Measurements from ENCODE around the gene JADE1.

Gene JADE1

DNA sequence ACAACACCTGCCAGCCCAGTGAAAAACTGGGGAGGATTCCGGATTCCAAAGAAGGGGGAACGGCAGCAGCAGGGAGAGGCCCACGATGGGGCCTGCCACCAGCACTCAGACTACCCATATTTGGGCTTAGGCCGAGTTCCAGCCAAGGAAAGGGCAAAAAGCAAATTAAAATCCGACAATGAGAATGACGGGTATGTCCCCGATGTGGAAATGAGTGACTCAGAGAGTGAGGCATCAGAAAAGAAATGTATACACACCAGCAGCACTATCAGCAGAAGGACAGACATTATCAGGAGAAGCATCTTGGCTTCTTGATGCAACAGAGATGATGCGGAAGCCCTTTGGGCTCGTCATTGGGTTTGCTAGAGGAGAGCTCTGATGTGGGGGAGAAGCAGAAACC, 62.4 kb downstream of the JADE1 start:
- DNase-seq (ENCODE audit: low read depth in 2 of 2), result peak; percentile 35 to 50

- no peak for DNase-seq (ENCODE audit: low read depth in 2 of 2)
These were observed 66.7 kb downstream of the JADE1 start for GRCh38 chr4:128876200-128876599.

DNA sequence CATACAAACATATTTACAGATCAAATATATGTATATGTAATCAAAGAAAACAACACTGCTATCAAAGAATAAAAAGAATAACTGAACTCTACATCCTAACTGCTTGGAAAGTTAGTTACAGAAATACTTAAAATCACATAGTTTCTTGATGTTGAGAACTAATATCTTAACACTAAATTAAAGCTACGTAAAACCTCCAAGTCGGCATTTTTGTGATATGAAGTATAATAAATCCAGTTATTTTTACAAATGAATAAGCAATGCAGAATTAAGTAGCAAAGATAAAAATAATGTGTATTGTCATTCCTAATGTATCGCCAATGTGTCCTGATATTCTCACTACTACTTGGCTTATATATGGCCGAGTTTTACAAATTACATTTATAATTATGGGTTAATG, 68.4 kb downstream of the JADE1 start:
- no peak for DNase-seq (ENCODE audit: low read depth in 2 of 2)

DNA sequence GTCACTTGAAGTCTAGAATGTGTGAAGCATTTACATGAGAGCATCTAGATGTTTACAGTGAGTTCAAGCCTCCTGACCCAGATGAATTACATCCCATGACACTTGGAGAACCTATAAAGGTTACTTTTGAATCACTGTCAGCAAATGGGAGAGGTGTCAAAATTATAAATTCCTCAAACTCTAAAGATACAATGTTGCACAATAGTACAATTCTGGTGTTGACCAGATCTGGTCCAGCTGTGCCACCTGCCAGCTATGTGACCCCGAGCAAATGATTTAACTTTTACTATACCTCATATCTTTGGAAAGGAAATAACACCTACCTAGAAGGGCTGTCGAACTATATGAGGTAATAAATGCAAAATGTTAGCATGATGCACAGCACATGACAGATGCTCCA, 69.8 kb downstream of the JADE1 start:
- no peak for DNase-seq (ENCODE audit: low read depth in 2 of 2)

DNA sequence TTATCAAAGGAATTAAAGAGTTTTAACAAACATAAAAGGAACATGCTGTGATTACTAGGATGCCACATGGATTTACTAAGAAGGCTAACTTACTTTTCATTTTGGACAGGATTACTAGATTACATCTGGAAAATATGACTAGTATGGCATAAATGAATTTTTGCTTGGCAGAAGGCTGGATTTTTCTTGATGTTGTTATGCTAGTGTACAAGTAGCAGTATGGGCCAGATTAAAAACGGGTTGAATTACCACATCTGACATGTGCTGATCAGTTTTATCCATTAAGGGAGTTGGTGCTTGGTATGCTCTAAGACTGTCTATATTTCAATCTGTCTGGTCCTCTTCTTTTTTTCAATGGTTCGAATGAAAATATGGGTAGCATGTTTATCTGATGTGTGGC, 70.5 kb downstream of the JADE1 start:
- no peak for DNase-seq (ENCODE audit: low read depth in 2 of 2)

- no peak for DNase-seq (ENCODE audit: low read depth in 2 of 2)
These were observed 71.2 kb downstream of the JADE1 start for GRCh38 chr4:128880662-128881061.

- no peak for DNase-seq (ENCODE audit: low read depth in 2 of 2)
These were observed 95.3 kb downstream of the JADE1 start for GRCh38 chr4:128904821-128905220.

DNA sequence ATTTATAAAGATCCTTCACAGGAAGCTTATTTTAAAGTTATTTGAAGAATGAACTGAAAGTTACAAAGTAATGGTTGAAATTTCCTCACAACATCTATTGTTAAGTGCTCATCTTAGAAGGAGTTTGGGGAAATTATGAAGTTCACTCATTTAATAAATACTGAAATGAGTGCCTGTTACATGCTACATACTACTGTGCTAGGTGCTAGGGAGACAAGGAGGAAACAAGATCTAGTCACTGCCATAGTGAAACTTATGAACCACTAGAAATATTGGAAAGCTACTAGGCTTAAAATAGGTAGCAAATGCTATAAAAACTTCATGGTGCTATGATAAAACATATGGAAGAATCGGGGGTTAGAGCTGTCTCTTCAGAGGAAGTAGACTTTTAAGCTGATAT, 97.1 kb downstream of the JADE1 start:
- DNase-seq (ENCODE audit: low read depth in 2 of 2), result no peak

DNA sequence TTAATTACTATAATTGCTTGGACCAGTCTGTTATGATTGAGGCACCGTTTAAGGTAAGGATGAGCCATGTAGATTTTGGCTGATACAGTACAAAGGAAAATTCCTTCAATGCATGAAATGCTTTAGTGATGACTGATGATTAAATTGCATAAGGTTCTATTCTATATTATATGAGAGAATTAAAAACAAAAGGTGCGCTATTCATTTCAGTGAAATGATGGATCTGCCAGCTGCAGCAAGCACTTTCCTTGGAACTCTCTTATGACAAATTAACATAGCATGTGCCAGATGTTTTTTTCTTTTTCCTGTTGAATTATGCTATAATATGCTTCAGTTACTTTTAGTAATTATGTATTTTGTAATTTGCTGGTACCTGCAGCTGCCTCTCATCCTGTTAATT, 98.5 kb downstream of the JADE1 start:
- no peak for DNase-seq (ENCODE audit: low read depth in 2 of 2)

DNA sequence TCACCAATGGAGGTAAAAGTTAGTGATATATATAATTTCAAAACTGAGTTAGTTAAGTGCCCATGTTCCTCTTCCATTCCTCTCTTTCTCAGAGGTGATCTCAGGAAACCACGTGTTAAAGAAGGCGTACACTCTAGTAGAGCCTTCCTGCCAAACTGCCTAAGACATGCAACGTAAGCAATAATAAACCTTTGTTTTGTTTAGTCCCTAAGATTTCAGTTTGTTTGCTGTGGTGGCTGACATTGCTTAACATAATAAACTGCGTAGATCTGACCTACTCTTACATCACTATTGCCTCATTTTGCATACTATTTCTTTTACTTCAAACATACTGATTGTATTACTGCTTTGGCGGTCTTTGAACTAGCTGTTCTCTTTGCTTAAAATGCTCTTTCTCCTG, 99.2 kb downstream of the JADE1 start:
- no peak for DNase-seq (ENCODE audit: low read depth in 2 of 2)

- DNase-seq (ENCODE audit: low read depth in 2 of 2), result no peak
These were observed 103.7 kb downstream of the JADE1 start for GRCh38 chr4:128913228-128913627.

- DNase-seq (ENCODE audit: low read depth in 2 of 2), result no peak
These were observed 106.0 kb downstream of the JADE1 start for GRCh38 chr4:128915544-128915943.

DNA sequence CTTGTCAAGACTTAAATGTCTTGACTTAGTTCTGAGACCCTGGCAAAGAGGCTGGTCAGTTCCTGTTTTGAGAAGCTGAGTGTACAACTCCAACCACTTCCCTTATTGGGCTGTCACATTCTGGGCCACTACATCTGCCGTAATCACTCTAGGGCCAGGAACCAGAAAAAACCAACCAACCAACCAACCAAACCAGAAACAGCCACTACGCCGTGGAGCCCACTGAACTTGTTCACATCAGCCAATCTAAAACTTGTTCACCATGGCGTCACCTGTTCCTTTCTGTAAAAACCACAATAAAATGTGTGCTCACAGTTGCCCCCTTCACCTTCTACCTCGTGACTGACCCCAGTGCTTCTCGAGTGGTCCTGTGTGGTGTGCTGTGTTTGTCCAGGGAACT, 107.3 kb downstream of the JADE1 start:
- DNase-seq (ENCODE audit: low read depth in 2 of 2), result no peak

- no peak for DNase-seq (ENCODE audit: low read depth in 2 of 2)
These were observed 108.3 kb downstream of the JADE1 start for GRCh38 chr4:128917781-128918180.

DNA sequence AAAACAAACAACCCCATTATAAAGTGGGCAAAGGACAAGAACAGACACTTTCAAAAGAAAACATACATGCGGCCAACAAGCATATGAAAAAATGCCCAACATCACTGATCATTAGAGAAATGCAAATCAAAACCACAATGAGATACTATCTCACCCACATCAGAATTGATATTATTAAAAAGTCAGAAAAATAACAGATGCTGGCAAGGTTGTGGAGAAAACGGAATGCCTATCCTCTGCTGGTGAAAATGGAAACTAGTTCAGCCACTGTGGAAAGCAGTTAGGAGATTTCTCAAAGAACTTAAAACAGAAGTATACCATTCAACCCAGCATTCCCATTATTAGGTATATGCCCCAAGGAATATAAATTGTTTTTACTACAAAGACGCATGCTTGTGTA, 112.5 kb downstream of the JADE1 start:
- DNase-seq (ENCODE audit: low read depth in 2 of 2), result no peak
